NK-92 (cell line): ENCODE results near the gene LRRC2.
"Not testable (repeated sequence)": the region's sequence is repeated elsewhere in the genome, so short reads cannot be mapped to it uniquely, and the experiment has no call there.

Experiments used
- DNase-seq: peaks from one replicate; lab custom pipeline; 2025; ENCODE audit not compliant: unreplicated experiment; lab: John Stamatoyannopoulos, UW

Gene LRRC2

GRCh38 chr3:46500656-46501635 is 65.2 kb downstream of the LRRC2 start:
- no peak for DNase-seq

GRCh38 chr3:46498916-46499519 is 67.1 kb downstream of the LRRC2 start:
- DNase-seq: no peak

- no peak for DNase-seq
Observed at GRCh38 chr3:46497556-46498265, 68.4 kb downstream of the LRRC2 start, which contains the start of gene RTP3. TSS of gene RTP3 (plus strand) at chr3:46497976. CDS start at chr3:46498063, 87 bp downstream.

- DNase-seq: no peak
Observed at GRCh38 chr3:46496746-46497555, 69.2 kb downstream of the LRRC2 start.

- DNase-seq: no peak
Observed at GRCh38 chr3:46495901-46496456, 70.1 kb downstream of the LRRC2 start.

GRCh38 chr3:46494491-46494890 is 71.6 kb downstream of the LRRC2 start:
- DNase-seq: not testable (repeated sequence)

GRCh38 chr3:46492890-46493547 is 73.1 kb downstream of the LRRC2 start:
- DNase-seq: no peak

GRCh38 chr3:46491089-46492070 is 74.7 kb downstream of the LRRC2 start:
- DNase-seq: no peak

- no peak for DNase-seq
Observed at GRCh38 chr3:46490338-46491084, 75.6 kb downstream of the LRRC2 start.

GRCh38 chr3:46489875-46490274 is 76.2 kb downstream of the LRRC2 start:
- no peak for DNase-seq

GRCh38 chr3:46489381-46489780 is 76.7 kb downstream of the LRRC2 start:
- no peak for DNase-seq

- peak; percentile 22 for DNase-seq
Observed at GRCh38 chr3:46488735-46489361, 77.3 kb downstream of the LRRC2 start.

- DNase-seq: no peak
Observed at GRCh38 chr3:46485779-46486175, 80.3 kb downstream of the LRRC2 start.

GRCh38 chr3:46484911-46485778 is 81.0 kb downstream of the LRRC2 start:
- DNase-seq: no peak

GRCh38 chr3:46484388-46484787 is 81.7 kb downstream of the LRRC2 start:
- DNase-seq: no peak

- DNase-seq: no peak
Observed at GRCh38 chr3:46483825-46484224, 82.3 kb downstream of the LRRC2 start.
